HG03280 (cell line): ENCODE results near the gene WBP2.

Source experiments
- ATAC-seq: cut with Tn5 transposase; IDR thresholded peaks from one replicate; pipeline ENCODE4 v1.9.1; 2021; ENCODE audit warnings: mild to moderate bottlenecking, moderate library complexity; ENCODE audit not compliant: unreplicated experiment

Gene WBP2

DNA sequence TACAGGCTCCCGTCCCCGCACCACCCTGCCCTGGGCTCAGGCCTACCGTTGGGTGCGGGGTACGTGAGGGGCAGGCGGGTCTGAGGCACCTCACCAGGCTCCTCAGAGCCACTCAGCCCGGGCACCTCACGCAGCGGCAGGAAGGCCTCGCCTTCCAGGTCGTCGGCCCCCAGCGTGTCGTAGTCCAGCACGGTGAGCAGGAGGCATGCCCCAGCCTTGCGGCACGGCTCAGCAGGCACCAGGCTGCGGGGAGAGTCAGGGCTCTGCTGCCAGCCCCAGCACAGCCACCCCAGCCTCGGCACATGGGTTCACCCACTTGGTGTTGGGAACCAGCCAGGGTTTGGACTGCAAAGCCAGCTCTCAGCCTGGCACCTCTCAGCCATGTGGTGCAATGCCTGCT is 26.4 kb downstream of the WBP2 start:
- no peak for ATAC-seq

DNA sequence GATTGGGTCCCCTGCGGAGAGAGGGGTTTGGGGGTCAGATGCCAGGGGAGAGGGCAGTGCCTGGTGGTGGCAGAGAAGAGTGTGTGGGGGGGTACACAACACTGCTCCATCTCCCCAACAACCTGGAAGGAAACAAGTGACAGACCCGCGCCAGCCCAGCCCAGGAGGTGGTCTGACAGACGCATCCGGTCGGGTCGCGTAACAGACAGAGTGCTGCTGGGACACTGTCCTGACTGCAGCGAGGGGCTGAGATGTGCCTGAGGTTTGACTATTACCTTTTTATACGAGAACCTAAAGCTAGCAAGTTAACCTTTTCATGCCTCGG is 27.1 kb downstream of the WBP2 start:
- no peak for ATAC-seq

DNA sequence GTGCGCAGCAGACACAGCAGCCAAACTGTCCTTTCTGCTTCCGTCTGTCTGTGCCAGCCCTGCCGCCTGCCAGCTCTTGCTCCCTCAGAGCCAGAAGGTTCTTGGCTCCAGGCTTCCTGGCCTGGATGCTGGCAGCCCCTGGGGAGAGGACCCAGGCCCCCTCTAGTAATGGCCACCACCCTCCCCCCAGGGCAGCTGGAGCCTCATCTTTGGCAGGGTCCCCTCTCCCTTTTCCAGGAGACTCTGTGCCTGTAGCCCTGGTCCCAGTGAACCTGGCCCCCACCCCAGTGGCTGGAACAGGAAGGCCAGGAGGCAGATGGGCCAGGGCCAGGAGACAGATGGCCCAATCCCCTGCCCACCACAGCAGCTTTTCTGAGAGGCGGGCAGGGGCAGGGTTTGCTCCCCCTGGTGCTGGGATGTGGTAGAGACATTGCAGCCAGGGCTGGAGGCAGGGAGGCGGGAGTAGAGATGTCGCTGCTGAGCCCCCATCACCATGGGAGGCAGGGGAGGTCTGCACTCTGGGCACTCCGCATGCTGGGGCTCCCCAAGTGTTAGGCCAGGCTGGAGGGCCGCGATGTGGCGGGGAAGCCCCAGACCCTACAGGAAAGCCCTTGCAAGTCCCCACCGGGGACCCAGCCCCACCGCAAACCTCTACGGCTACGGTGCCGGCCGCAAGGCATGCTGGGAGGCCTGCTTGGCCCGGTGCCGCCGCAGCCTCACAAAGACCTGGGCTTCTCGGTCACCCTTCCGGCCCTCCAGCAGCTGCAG is 27.6 kb downstream of the WBP2 start:
- no peak for ATAC-seq

DNA sequence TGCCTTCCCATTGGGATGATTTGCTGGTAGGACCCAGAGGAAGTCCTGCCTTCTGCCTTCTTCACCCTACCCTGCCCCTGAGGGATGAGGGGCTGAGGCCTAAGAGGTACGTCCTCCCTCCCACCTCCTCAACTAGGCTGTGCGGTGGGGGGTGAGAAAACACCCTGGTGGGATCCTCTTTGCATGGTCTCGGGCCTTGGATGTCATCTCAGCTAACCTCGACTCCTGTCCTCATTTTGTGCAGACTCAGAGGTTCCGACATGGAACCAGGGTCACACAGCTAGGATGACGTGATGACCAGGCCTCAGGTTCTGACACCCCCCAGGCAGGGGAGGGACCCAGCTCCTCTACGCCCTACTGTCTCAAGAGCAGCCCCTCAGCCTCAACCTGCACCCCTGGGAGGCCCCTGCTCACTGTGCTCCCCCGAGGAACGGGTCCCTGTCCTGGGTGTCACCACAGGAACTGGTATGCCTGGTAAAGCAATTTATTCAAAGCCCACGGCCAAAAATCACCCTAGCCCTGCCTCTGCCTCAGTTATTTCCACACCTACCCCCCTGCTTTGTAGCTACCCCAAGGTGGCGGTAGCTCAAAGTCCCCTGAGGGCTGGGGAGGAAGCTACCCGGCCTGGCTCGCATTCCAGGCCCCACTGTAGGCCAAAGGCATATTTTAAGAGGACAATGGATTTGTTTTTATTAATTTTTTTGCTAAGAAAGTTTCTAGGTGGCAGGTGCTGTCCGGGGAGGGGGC is 28.4 kb downstream of the WBP2 start:
- ATAC-seq, result no peak

DNA sequence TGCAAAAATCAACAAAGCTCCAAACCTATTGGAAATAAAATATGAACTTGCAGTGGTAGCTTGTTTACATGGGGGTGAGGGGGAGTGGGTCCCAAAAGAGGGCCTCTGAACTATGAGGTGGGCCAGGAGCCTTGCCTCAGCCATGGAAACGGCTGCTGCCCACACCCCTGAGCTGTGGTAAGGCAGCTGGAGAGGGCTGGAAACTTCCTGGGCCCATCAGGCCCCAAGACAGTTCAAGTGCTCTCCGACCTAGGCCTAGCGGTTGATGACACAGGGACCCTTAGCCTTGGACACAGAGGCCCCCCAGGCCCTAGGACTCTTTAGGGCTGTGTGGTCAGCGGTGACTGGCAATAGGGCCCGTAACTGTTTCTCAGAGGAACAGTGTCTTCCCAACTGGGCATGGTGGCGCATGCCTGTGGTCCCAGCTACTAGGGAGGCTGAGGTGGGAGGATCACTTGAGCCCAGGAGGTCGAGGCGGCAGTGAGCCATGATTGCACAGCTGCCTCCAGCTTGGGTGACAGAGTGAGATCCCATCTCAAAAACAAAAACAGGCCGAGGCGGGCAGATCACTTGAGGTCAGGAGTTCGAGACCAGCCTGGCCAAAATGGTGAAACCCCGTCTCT is 29.3 kb downstream of the WBP2 start:
- no peak for ATAC-seq

DNA sequence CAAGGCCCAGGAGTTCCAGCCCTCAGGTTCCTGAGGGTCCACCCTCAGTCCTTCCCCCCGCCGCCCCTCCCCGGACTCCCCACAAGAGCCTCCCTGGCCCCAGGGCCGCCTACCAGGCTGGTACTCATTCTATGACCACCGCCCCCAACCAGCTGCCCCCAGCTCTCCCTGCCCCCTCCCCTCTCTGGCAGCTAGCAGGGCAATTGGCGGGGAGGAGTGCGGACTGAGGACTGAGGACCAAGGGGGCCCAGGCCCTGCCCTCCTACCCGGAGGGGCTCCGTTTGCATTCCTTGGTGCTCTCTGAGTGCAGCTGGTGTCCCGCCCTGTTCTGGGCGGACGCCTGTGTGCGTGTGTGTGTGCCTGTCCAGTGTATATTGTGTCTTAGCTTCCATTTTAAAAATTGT is 30.0 kb downstream of the WBP2 start:
- no peak for ATAC-seq

DNA sequence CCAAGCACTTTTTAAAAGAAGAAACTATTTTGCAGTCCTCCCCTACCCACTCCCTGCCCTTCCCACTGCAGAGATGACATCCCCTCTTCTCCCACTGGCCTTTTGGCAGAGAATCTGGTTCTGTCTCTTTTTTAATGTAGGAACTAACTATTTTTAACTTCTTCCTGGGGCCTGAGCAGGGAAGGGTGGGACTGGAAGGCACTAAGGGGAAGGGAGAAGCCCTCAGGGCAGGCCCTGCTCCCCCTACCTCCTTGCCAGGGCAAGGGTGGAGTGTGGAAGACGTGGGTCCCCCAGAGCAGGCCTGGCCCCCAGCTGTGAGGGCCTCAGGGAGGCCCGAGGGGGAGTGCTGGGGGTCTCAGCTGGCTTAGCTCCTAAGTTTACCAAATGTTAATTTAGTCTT is 30.5 kb downstream of the WBP2 start:
- no peak for ATAC-seq

DNA sequence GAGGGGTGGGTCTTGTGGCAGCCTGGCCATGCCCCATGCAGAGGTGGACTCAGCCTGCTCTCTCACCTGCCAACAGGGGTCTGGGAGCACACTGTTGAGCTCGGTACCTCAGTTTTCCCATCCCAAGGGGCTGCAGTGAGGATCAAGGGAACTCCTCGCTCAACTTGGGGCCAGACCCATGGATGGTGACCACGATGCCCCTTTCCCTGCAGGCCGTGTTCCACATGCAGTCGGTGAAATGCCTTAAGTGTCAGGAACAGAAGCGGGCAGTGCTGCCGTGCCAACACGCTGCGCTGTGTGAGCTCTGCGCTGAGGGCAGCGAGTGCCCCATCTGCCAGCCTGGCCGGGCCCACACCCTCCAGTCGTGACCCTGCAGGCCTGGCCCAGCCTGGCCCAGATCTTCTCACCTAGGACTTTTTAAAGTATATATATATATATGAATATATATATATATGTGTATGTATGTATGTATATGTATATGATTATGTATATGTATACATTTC is 31.0 kb downstream of the WBP2 start:
- no peak for ATAC-seq

DNA sequence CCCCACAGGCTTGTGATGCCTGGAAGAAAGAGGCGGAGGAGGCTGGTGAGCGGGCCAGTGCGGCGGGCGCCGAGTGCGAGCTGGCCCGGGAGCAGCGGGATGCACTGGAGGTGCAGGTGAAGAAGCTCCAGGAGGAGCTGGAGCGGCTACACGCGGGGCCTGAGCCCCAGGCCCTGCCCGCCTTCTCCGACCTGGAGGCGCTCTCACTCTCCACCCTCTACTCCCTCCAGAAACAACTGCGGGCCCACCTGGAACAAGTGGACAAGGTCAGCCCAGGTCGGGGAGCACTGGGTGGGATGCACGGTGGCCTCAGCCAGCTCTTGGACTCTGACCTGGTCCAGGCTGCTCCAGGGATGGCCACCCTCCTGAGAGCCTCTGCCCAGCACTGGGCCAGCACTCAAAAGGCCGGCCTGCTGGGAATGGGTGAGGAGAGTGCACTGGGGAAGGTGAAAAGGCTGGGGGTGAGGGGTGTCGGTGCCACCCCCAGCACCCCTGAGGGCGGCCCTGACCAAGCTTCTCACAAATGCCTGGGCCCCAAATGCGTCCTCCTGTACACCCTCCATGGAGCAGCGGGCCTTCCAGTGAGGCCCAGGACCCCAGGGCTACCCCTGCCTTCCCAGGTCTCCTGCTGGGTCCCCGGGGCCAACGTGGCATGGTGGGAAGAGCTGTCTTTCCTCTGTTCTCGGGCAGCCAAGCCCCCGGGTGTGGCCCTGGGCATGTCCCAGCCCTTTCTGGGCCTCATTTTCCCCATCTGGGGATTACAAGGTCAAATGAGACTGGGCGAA is 31.7 kb downstream of the WBP2 start:
- no peak for ATAC-seq

DNA sequence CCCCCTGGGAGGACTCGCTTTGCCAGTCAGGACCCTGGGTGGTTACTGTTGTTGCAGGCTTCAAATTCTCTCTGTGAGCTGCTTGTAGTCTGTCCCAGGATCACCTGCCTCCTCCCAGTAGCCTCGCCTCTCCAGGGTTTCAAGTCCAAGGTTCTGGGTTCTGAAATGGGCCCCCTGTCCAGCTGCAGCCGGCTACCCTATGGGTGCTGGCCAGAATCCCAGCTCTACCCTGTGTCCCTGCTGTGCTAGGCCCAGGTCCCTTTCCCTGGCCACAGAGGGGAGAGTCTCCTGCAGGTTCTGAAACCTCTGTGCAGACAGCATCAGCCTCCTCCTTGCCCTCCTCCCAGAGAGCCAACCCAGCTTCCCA is 32.4 kb downstream of the WBP2 start:
- ATAC-seq, result no peak

DNA sequence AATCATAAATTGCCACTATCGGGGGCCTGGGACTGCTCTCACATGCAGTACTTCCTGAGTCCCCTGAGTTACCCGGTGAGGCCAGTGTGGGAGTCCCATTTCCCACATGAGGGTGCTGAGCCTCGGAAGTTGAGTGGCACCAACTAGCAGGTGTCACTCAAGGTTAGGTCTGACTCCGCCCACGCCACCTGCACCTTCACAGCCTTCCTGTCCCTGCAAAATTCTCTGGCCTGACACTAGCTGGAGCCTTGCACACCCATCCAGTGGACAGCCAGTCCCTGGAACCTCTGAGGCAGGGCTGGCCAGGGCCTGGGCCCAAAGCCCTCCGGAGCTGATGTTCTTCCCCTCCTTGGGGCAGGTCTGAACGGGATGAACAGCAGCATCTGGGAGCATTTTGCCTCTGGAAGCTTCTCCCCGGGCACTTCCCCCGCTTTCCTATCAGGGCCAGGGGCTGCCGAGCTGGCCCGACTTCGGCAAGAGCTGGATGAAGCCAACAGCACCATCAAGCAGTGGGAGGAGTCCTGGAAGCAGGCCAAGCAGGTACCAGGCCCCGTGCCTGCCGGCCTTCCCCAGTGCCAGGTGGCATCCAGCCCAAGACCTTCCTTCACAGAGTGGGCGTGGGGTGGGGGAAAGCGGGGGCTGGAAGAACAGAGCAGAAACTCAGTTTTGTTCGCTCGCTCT is 32.9 kb downstream of the WBP2 start:
- no peak for ATAC-seq

DNA sequence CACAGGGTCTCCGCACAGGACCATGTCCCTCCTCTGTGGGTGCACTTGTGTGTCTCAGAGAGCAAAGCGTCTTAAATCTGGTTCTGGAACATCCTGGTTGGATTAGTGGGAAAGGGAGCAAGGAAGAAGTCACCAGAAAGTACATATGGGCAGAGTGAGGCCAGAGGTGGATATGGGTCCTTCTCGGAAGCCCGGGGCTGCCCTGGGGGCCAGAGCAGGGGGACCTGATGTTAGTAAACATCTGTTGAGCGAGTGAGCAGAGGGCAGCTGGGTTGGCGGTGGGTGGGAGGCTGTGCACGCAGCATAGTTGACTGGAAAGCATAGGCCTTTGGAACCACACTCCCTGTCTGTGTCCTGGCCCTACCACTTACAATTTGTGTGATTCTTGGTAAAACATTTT is 33.6 kb downstream of the WBP2 start:
- ATAC-seq, result no peak

DNA sequence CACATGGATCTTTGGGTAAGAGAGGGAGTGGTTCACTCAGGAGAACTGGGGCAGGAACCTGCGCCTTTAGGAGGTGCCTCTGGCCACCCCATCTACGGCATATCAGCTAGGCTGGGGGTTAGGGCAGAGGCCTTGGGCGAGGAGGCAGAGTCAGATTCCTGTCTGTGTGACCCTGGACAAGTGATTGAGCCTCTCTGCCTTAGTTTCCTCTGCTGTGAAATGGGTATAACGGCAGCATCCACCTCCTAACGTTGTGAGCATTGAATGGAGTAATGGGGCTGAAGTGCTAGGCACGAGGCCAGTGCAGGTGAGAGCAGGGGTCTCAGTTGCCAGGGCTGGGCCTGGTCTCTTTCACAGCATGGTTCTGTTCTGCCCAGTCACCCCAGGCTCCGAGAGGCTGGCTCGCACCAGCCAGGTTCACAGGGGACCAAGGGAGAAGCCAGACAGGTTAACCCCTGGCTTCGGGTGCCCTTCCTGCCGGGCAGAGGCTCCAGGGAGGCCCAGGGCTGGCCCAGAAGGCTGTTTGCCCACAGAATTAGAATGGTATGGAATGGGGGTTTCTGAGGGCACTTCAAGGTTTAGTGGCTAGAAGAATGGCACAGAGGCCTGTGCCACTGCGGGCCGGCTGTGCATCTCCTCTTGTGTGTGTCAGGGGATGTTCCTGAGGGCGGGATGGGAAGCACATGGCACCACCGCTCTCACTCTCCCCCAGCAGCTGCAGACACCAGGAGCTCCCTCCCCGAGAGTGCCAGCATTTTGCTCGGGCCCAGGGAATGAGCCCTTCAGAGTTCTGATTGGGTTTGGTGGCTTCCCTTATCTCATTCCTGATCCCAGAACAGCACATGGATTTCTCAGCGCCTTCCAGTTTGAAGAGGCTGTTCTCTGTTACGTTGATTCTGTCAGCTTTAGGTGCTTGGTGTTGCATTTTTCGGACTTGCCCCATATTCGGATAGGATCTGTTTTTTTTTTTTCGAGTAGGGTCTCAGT is 34.7 kb downstream of the WBP2 start:
- no peak for ATAC-seq

DNA sequence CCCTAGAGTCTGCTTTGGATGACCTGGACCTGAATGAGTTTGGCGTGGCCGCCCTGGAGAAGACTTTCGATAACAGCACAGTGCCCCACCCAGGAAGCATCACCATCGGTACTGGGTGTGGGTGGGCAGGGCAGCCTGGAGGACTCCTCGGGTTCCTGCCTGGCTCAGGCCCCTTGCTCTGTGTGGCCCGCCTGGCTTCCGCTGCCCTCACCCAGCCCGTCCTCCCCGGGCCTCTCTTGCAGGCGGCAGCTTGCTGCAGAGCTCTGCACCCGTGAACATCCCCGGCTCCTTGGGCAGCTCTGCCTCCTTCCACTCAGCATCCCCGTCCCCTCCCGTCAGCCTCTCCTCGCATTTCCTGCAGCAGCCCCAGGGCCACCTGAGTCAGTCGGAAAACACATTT is 35.5 kb downstream of the WBP2 start:
- ATAC-seq, result no peak

DNA sequence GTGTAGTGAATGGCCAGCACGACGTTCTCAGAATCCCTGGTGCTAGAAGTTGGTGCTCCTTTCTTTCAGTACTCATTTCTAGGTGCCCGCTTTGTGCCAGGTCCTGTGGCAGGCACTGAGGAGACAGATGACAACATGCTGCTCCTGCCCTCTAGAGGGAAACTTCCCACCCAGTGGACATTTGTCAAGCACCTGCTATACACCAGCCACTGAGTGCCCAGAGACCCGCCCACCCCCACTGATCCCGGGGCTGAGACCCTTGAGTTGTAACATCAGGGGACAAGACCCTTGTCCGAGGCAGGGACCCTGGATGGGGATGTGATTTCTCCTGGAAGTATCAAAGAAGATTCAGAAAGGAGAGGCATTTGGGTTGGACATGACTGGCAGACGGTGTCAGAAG is 36.0 kb downstream of the WBP2 start:
- no peak for ATAC-seq

DNA sequence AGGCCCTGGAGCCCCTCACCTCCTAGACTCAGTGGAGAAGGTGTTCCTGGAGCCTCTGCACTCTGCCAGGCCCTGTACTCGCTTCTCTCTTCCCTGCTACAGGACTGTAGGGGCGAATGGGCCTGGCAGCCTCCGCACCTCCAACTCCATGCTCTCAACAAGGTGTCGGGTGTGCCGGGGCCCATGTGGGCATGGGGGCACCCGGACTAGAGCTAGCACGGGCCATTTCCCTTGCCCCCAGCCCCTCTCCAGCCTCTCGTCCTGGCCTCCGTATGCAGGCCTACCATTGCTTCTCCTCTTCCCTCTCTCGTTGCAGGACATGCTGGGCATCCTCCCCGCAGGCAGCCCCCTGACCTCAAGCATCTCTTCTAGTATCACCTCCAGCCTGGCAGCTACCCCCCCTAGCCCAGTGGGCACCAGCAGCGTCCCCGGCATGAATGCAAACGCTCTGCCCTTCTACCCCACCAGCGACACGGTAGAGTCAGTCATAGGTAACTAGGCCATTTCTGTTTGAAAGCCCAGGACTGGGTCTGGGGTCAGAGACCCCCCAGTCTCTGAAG is 36.7 kb downstream of the WBP2 start:
- no peak for ATAC-seq

DNA sequence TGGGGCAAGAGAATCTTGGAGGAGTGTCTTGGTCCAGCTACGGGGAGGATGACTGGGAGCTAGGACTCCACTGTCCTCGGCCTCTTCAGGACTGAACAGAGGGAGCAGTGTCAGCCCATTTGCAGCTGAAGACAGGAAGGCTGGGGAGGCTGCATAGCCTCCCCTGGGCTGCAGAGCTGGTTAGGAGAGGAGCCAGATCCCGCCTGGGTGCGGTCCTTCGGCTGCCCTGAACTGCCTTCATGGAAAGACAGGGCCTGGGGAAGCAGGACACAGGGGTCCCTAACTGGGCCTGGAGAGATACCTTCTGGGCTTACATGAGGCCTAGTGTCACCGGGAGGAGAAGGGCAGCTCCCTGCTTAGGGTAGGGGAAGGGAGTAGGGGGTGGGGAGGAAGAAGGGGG is 37.6 kb downstream of the WBP2 start:
- no peak for ATAC-seq

DNA sequence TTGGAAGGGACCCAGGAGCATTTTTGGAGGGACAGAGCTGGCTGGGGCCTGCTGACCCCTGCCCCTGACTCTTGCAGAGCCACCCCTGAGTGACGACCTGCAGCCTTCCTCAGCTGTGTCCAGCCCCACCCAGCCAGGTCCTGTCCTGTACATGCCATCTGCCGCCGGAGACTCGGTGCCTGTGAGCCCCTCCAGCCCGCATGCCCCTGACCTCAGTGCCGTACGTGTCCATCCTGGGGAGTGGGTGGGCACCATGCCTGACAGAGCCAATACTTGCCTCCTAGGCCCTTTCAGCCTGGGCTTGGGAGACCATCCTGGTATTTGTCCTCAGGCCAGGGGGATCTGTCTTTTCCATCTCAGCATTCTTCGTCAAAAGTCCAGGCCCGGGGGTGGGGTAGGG is 38.4 kb downstream of the WBP2 start:
- ATAC-seq, result no peak

DNA sequence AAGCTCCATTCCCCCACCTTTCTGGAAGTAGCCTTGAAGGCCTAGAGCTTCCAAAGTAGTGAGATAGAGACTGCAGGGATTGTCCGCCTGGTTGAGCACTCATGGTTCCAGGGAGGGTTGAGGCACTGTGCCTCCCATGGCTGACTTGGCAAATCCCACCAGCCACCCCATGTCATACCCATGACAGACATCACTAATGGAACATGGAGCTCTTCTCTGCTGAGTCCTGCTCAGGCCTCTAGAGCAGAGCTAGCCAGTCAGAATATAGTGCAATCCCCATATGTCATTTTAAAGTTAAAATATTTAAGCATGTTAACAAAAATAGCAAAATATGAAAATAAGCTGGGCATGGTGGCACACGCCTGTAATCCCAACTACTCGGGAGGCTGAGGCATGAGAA is 39.7 kb downstream of the WBP2 start:
- ATAC-seq, result no peak
